NB4 (cell line): Measurements from ENCODE around the gene COBL.

Experiments
- DNase-seq: peaks from one replicate; pipeline ENCODE4 v3.0.0; 2010; ENCODE audit warnings: low read depth
- H3K4me3 ChIP-seq: one replicate; pipeline ENCODE4 v1.5.1; 2011; ENCODE audit warnings: mild to moderate bottlenecking, low read depth, low read length, moderate library complexity
- CTCF ChIP-seq: IDR thresholded peaks from one replicate; pipeline ENCODE4 v1.5.1; 2012; ENCODE audit warnings: low read depth, low read length
- MAX ChIP-seq: IDR thresholded peaks from 2 replicates; pipeline ENCODE4 v1.6.1; 2011; ENCODE audit warnings: low read depth, low read length
- MYC ChIP-seq: IDR thresholded peaks from 2 replicates; pipeline ENCODE4 v1.6.1; 2011; ENCODE audit warnings: low read depth, low read length
- POLR2A ChIP-seq: IDR thresholded peaks from 2 replicates; pipeline ENCODE4 v1.6.1; 2011; ENCODE audit warnings: mild to moderate bottlenecking; ENCODE audit not compliant: insufficient read length; ENCODE audit errors: extremely low read depth

COBL gene

GRCh38 chr7:51250512-51250911 is 66.1 kb downstream of the COBL start:
- TF ChIP-seq CTCF (no peak), MAX (no peak), POLR2A (no peak), MYC (no peak)
- H3K4me3 ChIP-seq: no peak overlapping the region
- no peak for DNase-seq

- H3K4me3 ChIP-seq: no peak overlapping the region
- DNase-seq: no peak
- TF ChIP-seq MYC: no peak
- TF ChIP-seq CTCF: no peak
- TF ChIP-seq MAX: no peak
- TF ChIP-seq POLR2A: no peak
These were observed 66.6 kb downstream of the COBL start for GRCh38 chr7:51249991-51250390.

GRCh38 chr7:51249187-51249945 is 67.2 kb downstream of the COBL start:
- no peak for TF ChIP-seq CTCF
- no peak overlapping the region for H3K4me3 ChIP-seq
- no peak for DNase-seq

- TF ChIP-seq POLR2A (no peak), MAX (no peak), MYC (no peak), CTCF (no peak)
- no peak for DNase-seq
- H3K4me3 ChIP-seq: no peak overlapping the region
These were observed 70.1 kb downstream of the COBL start for GRCh38 chr7:51246258-51247245.

GRCh38 chr7:51244885-51245284 is 71.7 kb downstream of the COBL start:
- peak; percentile 18 for DNase-seq
- no peak for TF ChIP-seq MAX
- no peak for TF ChIP-seq MYC
- TF ChIP-seq CTCF: no peak
- TF ChIP-seq POLR2A: no peak
- no peak overlapping the region for H3K4me3 ChIP-seq

- no peak for TF ChIP-seq MYC
- no peak for TF ChIP-seq POLR2A
- TF ChIP-seq CTCF: no peak
- no peak for TF ChIP-seq MAX
- H3K4me3 ChIP-seq: no peak overlapping the region
- no peak for DNase-seq
These were observed 72.6 kb downstream of the COBL start for GRCh38 chr7:51244053-51244452.
